Posterior vena cava (tissue), 2 donors: ENCODE measurements around the gene ERN2. TPM values are rescaled to one million over a fixed set of nuclear protein-coding genes. Genes with fewer than 3 reads are reported as not detected.

Source experiments
- DNase-seq: peaks from one replicate; pipeline ENCODE4 v3.0.0-alpha.2; 2020; ENCODE audit warnings: low spot score
- intact Hi-C, 2 donors: fragments of 100-400 bp; cut with DNase I; formaldehyde crosslinking; loops; one replicate each; pipeline versions ENCODE4 v1.14.1 to v1.14.2; 2022 to 2023
- total RNA-seq, 2 donors: library from RNA; stranded (reverse); fragmentation: NEBNext Ultra II Directional; extraction: Animal tissue kit (Norgen Biotek cat#: 25700); gene quantifications; one replicate each; pipeline ENCODE4 v1.2.1, GENCODE V29; 2021
- donor health status: DM: yes; HTN: yes; CAD: no.
- donor health status: DM: yes; HTN: yes; CAD: no.

ERN2 gene
- total RNA-seq, 2 donors from 2014 or later, result not detected

GRCh38 chr16:23691483-23692189 is 21.4 kb downstream of the ERN2 start:
- DNase-seq, result no peak

GRCh38 chr16:23690771-23691482 is 22.1 kb downstream of the ERN2 start:
- DNase-seq, result no peak
- intact Hi-C loops, result no loop called here

More at GRCh38 chr16:23691483-23692189, 21.4 kb downstream of the ERN2 start:
- intact Hi-C loops, result no loop called here

GRCh38 chr16:23689442-23690187 is 23.4 kb downstream of the ERN2 start:
- DNase-seq, result no peak
- intact Hi-C loops, result no loop called here

GRCh38 chr16:23687034-23687808 is 25.8 kb downstream of the ERN2 start:
- intact Hi-C loops, result no loop called here
- no peak for DNase-seq

GRCh38 chr16:23683487-23683886 is 29.5 kb downstream of the ERN2 start:
- DNase-seq, result no peak
- intact Hi-C loops, result loop anchor here in 1 of 2 donors (5.0 kb wide), 1 partner anchor 339 kb away; no protein-coding TSS in a partner anchor

GRCh38 chr16:23682181-23682580 is 30.8 kb downstream of the ERN2 start:
- no peak for DNase-seq
- intact Hi-C loops, result loop anchor here in 1 of 2 donors (5.0 kb wide), 1 partner anchor 340 kb away; no protein-coding TSS in a partner anchor

- no peak for DNase-seq
- intact Hi-C loops, result loop anchor here in 1 of 2 donors (5.0 kb wide), 1 partner anchor 342 kb away; no protein-coding TSS in a partner anchor
These were observed 33.1 kb downstream of the ERN2 start for GRCh38 chr16:23679986-23680336.

- DNase-seq, result no peak
- intact Hi-C loops, result no loop called here
These were observed 33.6 kb downstream of the ERN2 start for GRCh38 chr16:23679274-23679985.

GRCh38 chr16:23678430-23679273 is 34.4 kb downstream of the ERN2 start, which contains the start of gene PLK1:
Gene PLK1, plus strand, starts transcription at chr16:23678889. Its CDS starts 44 bp downstream, at chr16:23678933.
- intact Hi-C loops, result no loop called here
- DNase-seq, result peak; percentile 94

GRCh38 chr16:23676924-23677480 is 36.0 kb downstream of the ERN2 start:
- intact Hi-C loops, result no loop called here
- DNase-seq, result no peak

- intact Hi-C loops, result no loop called here
- DNase-seq, result no peak
These were observed 38.9 kb downstream of the ERN2 start for GRCh38 chr16:23673971-23674614.

- intact Hi-C loops, result no loop called here
These were observed 42.8 kb downstream of the ERN2 start for GRCh38 chr16:23670137-23670776.

GRCh38 chr16:23668873-23669272 is 44.1 kb downstream of the ERN2 start:
- DNase-seq, result no peak
- intact Hi-C loops, result no loop called here

More at GRCh38 chr16:23670137-23670776, 42.8 kb downstream of the ERN2 start:
- DNase-seq, result no peak

GRCh38 chr16:23668225-23668624 is 44.8 kb downstream of the ERN2 start:
- intact Hi-C loops, result no loop called here
- no peak for DNase-seq

- DNase-seq, result no peak
- intact Hi-C loops, result no loop called here
These were observed 45.7 kb downstream of the ERN2 start for GRCh38 chr16:23667355-23667659.

- intact Hi-C loops, result no loop called here
- DNase-seq, result no peak
These were observed 46.3 kb downstream of the ERN2 start for GRCh38 chr16:23666571-23667354.
